Mammary epithelial cell (primary cell): ENCODE measurements around the gene MACO1.

Experiments used
- EZH2 ChIP-seq: IDR thresholded peaks from 2 replicates; pipeline ENCODE4 v1.6.1; 2012; ENCODE audit warnings: low read length, inconsistent platforms, borderline replicate concordance
- TF ChIP-seq, protein P1 (sequence below), 2 donors: IDR thresholded peaks in 1 of 2; conservative IDR thresholded peaks in 1 of 2; 2 replicates each; pipeline ENCODE4 v1.5.1; 2011 to 2012; ENCODE audit warnings: inconsistent platforms in 2 of 2, low read length in 2 of 2, mild to moderate bottlenecking in 2 of 2, control low read depth in 1 of 2, low read depth in 1 of 2; ENCODE audit not compliant: insufficient read depth in 1 of 2; ENCODE audit errors: extremely low read depth in 1 of 2

DNA sequence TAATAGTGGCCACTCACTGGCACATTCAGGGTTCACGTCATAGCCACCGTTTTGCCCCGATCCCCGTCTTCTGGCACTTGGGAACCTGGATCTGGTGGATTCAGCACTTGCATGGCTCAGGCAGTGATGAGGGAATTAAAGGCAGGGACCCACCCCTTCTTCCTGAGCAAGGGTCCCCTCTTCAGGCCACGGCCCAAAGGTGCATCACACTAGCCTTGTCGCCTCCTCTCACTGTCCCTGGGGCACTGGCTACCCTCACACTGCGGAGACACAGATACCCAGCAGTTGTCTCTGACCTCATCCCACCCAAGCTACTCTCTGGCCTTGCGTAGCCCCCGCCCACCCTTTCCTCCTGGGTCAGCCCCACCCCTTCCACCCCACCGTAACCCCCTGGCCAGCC lies 92.8 kb downstream of the MACO1 start:
- TF ChIP-seq, protein P1, sequence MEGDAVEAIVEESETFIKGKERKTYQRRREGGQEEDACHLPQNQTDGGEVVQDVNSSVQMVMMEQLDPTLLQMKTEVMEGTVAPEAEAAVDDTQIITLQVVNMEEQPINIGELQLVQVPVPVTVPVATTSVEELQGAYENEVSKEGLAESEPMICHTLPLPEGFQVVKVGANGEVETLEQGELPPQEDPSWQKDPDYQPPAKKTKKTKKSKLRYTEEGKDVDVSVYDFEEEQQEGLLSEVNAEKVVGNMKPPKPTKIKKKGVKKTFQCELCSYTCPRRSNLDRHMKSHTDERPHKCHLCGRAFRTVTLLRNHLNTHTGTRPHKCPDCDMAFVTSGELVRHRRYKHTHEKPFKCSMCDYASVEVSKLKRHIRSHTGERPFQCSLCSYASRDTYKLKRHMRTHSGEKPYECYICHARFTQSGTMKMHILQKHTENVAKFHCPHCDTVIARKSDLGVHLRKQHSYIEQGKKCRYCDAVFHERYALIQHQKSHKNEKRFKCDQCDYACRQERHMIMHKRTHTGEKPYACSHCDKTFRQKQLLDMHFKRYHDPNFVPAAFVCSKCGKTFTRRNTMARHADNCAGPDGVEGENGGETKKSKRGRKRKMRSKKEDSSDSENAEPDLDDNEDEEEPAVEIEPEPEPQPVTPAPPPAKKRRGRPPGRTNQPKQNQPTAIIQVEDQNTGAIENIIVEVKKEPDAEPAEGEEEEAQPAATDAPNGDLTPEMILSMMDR (conservative IDR thresholded peaks at IDR 0.05 in 1 of 2, IDR thresholded peaks at IDR 0.05 in 1 of 2; ENCODE audit: extremely low read depth in 1 of 2, insufficient read depth in 1 of 2, low read depth in 1 of 2, low read length in 2 of 2): no peak
- TF ChIP-seq EZH2: no peak
